Measurements from ENCODE around the gene RGS19. TPM values are rescaled to one million over a fixed set of nuclear protein-coding genes. Genes with fewer than 3 reads are reported as not detected.
"Not testable (repeated sequence)": the region's sequence is repeated elsewhere in the genome, so short reads cannot be mapped to it uniquely, and the experiment has no call there.

Gene RGS19
- total RNA-seq, 4 donors from 2014 or later: 10.4 to 26.4 (median 16.6) TPM

GRCh38 chr20:64091340-64091739, 12.0 kb upstream of the RGS19 start:
- no peak for DNase-seq (ENCODE audit: low spot score in 2 of 2)
- TF ChIP-seq CTCF (IDR thresholded peaks at IDR 0.05): no peak
- TF ChIP-seq POLR2A (IDR thresholded peaks at IDR 0.05): no peak
- no peak overlapping the region for H3K4me3 ChIP-seq (ENCODE audit: low read depth, poor library complexity, severe bottlenecking)
- intact Hi-C loops (cut with DNase I; ENCODE audit: low total_unique reads): no loop called here
- 81 to 86% methylated on average over 8 to 13 of the region's 19 CpGs for WGBS, 2 donors

- WGBS, 2 donors: 48 to 53% methylated on average over 4 to 9 of the region's 10 CpGs
Observed at GRCh38 chr20:64090165-64090564, 10.8 kb upstream of the RGS19 start.

GRCh38 chr20:64088586-64088985, 9.3 kb upstream of the RGS19 start:
- H3K4me3 ChIP-seq (ENCODE audit: low read depth, poor library complexity, severe bottlenecking); intact Hi-C loops (cut with DNase I; ENCODE audit: low total_unique reads); DNase-seq (ENCODE audit: low spot score in 2 of 2): not testable (repeated sequence)

More at GRCh38 chr20:64090165-64090564, 10.8 kb upstream of the RGS19 start:
- DNase-seq (ENCODE audit: low spot score in 2 of 2): no peak
- TF ChIP-seq POLR2A (IDR thresholded peaks at IDR 0.05) (no peak), CTCF (IDR thresholded peaks at IDR 0.05) (no peak)
- H3K4me3 ChIP-seq (ENCODE audit: low read depth, poor library complexity, severe bottlenecking): no peak overlapping the region
- intact Hi-C loops (cut with DNase I; ENCODE audit: low total_unique reads): no loop called here

GRCh38 chr20:64087226-64087825, 8.0 kb upstream of the RGS19 start:
- DNase-seq (ENCODE audit: low spot score in 2 of 2); intact Hi-C loops (cut with DNase I; ENCODE audit: low total_unique reads); H3K4me3 ChIP-seq (ENCODE audit: low read depth, poor library complexity, severe bottlenecking): not testable (repeated sequence)
- 92 to 98% methylated on average over 6 to 10 of the region's 36 CpGs for WGBS, 2 donors

GRCh38 chr20:64086801-64087200, 7.5 kb upstream of the RGS19 start:
- no peak for TF ChIP-seq POLR2A (IDR thresholded peaks at IDR 0.05)
- TF ChIP-seq CTCF (IDR thresholded peaks at IDR 0.05): no peak
- intact Hi-C loops (cut with DNase I; ENCODE audit: low total_unique reads): no loop called here
- 80 to 85% methylated on average over 7 to 8 of the region's 11 CpGs for WGBS, 2 donors
- DNase-seq (ENCODE audit: low spot score in 2 of 2): no peak
- H3K4me3 ChIP-seq (ENCODE audit: low read depth, poor library complexity, severe bottlenecking): no peak overlapping the region

GRCh38 chr20:64084685-64085152, 5.4 kb upstream of the RGS19 start:
- WGBS, 2 donors: 8 to 16% methylated on average over 16 to 19 of the region's 23 CpGs
- TF ChIP-seq CTCF (IDR thresholded peaks at IDR 0.05) (no peak), POLR2A (IDR thresholded peaks at IDR 0.05) (no peak)
- no peak overlapping the region for H3K4me3 ChIP-seq (ENCODE audit: low read depth, poor library complexity, severe bottlenecking)
- DNase-seq (ENCODE audit: low spot score in 2 of 2): no peak
- intact Hi-C loops (cut with DNase I; ENCODE audit: low total_unique reads): no loop called here
